ENCODE results near the gene CFAP210.

DNA sequence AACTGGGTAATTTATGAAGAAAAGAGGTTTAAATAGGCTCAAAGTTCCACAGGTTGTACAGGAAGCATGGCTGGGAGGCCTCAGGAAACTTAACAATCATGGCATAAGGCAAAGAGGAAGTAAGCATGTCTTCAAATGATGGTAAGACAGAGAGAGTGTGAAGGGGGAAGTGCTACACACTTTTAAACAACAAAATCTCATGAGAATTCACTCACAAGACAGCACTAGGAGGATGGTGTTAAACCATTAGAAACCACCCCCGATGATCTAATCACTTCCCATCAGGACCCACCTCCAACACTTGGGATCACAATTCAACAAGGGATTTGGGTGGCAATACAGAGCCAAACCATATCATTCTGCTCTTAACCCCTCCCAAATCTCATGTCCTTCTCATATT is 34.9 kb downstream of the CFAP210 start:
- TF ChIP-seq RAD21 (conservative IDR thresholded peaks at IDR 0.05 in 1 of 2, IDR thresholded peaks at IDR 0.05 in 1 of 2) (no peak), MYC (IDR thresholded peaks at IDR 0.05; ENCODE audit: borderline replicate concordance, low read length) (no peak), MAZ (IDR thresholded peaks at IDR 0.05; ENCODE audit: borderline replicate concordance, low read depth, low read length) (no peak), POLR2A (IDR thresholded peaks at IDR 0.05; ENCODE audit: low read length) (no peak), CEBPB (IDR thresholded peaks at IDR 0.05) (no peak), EP300 (IDR thresholded peaks at IDR 0.05) (no peak), HDAC2 (IDR thresholded peaks at IDR 0.05) (no peak), ZFP36 (IDR thresholded peaks at IDR 0.05; ENCODE audit: borderline replicate concordance, partially characterized antibody) (no peak)
- TF ChIP-seq, protein P1, sequence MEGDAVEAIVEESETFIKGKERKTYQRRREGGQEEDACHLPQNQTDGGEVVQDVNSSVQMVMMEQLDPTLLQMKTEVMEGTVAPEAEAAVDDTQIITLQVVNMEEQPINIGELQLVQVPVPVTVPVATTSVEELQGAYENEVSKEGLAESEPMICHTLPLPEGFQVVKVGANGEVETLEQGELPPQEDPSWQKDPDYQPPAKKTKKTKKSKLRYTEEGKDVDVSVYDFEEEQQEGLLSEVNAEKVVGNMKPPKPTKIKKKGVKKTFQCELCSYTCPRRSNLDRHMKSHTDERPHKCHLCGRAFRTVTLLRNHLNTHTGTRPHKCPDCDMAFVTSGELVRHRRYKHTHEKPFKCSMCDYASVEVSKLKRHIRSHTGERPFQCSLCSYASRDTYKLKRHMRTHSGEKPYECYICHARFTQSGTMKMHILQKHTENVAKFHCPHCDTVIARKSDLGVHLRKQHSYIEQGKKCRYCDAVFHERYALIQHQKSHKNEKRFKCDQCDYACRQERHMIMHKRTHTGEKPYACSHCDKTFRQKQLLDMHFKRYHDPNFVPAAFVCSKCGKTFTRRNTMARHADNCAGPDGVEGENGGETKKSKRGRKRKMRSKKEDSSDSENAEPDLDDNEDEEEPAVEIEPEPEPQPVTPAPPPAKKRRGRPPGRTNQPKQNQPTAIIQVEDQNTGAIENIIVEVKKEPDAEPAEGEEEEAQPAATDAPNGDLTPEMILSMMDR (IDR thresholded peaks at IDR 0.05): no peak
- TF ChIP-seq, protein P2, sequence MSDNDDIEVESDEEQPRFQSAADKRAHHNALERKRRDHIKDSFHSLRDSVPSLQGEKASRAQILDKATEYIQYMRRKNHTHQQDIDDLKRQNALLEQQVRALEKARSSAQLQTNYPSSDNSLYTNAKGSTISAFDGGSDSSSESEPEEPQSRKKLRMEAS (IDR thresholded peaks at IDR 0.05): no peak
- TF ChIP-seq, protein P3, sequence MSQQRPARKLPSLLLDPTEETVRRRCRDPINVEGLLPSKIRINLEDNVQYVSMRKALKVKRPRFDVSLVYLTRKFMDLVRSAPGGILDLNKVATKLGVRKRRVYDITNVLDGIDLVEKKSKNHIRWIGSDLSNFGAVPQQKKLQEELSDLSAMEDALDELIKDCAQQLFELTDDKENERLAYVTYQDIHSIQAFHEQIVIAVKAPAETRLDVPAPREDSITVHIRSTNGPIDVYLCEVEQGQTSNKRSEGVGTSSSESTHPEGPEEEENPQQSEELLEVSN (IDR thresholded peaks at IDR 0.05; ENCODE audit: borderline replicate concordance, low read depth): no peak
- TF ChIP-seq, protein P4, sequence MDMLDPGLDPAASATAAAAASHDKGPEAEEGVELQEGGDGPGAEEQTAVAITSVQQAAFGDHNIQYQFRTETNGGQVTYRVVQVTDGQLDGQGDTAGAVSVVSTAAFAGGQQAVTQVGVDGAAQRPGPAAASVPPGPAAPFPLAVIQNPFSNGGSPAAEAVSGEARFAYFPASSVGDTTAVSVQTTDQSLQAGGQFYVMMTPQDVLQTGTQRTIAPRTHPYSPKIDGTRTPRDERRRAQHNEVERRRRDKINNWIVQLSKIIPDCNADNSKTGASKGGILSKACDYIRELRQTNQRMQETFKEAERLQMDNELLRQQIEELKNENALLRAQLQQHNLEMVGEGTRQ (IDR thresholded peaks at IDR 0.05): no peak
- TF ChIP-seq, protein P5, sequence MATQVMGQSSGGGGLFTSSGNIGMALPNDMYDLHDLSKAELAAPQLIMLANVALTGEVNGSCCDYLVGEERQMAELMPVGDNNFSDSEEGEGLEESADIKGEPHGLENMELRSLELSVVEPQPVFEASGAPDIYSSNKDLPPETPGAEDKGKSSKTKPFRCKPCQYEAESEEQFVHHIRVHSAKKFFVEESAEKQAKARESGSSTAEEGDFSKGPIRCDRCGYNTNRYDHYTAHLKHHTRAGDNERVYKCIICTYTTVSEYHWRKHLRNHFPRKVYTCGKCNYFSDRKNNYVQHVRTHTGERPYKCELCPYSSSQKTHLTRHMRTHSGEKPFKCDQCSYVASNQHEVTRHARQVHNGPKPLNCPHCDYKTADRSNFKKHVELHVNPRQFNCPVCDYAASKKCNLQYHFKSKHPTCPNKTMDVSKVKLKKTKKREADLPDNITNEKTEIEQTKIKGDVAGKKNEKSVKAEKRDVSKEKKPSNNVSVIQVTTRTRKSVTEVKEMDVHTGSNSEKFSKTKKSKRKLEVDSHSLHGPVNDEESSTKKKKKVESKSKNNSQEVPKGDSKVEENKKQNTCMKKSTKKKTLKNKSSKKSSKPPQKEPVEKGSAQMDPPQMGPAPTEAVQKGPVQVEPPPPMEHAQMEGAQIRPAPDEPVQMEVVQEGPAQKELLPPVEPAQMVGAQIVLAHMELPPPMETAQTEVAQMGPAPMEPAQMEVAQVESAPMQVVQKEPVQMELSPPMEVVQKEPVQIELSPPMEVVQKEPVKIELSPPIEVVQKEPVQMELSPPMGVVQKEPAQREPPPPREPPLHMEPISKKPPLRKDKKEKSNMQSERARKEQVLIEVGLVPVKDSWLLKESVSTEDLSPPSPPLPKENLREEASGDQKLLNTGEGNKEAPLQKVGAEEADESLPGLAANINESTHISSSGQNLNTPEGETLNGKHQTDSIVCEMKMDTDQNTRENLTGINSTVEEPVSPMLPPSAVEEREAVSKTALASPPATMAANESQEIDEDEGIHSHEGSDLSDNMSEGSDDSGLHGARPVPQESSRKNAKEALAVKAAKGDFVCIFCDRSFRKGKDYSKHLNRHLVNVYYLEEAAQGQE (IDR thresholded peaks at IDR 0.05): no peak
